Measurements from ENCODE around the gene RCOR1.

DNA sequence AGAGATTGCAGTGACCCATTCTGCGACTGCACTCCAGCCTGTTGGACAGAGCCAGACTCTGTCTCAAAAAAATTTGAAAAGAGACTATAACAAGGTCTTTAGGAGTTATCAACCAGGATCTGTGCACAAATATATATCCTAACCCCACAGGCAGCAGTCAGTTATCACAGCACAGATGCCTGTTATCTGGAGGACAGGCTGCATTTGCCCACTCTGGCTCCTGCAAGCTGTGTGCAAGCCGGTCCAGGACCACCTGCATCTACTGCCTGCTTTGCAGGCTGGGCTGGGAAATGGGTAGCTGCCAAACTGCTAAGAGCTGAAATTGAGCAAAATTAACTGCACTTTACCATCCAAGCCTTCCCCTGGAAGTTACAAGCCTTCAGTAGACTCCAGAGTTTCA, 21.4 kb upstream of the RCOR1 start:
- TF ChIP-seq, protein P1, sequence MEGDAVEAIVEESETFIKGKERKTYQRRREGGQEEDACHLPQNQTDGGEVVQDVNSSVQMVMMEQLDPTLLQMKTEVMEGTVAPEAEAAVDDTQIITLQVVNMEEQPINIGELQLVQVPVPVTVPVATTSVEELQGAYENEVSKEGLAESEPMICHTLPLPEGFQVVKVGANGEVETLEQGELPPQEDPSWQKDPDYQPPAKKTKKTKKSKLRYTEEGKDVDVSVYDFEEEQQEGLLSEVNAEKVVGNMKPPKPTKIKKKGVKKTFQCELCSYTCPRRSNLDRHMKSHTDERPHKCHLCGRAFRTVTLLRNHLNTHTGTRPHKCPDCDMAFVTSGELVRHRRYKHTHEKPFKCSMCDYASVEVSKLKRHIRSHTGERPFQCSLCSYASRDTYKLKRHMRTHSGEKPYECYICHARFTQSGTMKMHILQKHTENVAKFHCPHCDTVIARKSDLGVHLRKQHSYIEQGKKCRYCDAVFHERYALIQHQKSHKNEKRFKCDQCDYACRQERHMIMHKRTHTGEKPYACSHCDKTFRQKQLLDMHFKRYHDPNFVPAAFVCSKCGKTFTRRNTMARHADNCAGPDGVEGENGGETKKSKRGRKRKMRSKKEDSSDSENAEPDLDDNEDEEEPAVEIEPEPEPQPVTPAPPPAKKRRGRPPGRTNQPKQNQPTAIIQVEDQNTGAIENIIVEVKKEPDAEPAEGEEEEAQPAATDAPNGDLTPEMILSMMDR (IDR thresholded peaks at IDR 0.05; ENCODE audit: insufficient read depth, low read length): no peak
- no peak for TF ChIP-seq GABPA (IDR thresholded peaks at IDR 0.05; ENCODE audit: low read depth)
- TF ChIP-seq REST (IDR thresholded peaks at IDR 0.05; ENCODE audit: insufficient replicate concordance, low read depth): no peak
- no peak for TF ChIP-seq POLR2AphosphoS5 (IDR thresholded peaks at IDR 0.05; ENCODE audit: low read depth)
- TF ChIP-seq SPI1 (IDR thresholded peaks at IDR 0.05; ENCODE audit: borderline replicate concordance, low read depth): no peak

Measured in HL-60 (cell line).